HG03039 (cell line): ENCODE measurements around the gene SCRN2.

Source experiments
- ATAC-seq: cut with Tn5 transposase; IDR thresholded peaks from one replicate; pipeline ENCODE4 v1.9.1; 2021; ENCODE audit warnings: mild to moderate bottlenecking, moderate library complexity; ENCODE audit not compliant: unreplicated experiment

Gene SCRN2

DNA sequence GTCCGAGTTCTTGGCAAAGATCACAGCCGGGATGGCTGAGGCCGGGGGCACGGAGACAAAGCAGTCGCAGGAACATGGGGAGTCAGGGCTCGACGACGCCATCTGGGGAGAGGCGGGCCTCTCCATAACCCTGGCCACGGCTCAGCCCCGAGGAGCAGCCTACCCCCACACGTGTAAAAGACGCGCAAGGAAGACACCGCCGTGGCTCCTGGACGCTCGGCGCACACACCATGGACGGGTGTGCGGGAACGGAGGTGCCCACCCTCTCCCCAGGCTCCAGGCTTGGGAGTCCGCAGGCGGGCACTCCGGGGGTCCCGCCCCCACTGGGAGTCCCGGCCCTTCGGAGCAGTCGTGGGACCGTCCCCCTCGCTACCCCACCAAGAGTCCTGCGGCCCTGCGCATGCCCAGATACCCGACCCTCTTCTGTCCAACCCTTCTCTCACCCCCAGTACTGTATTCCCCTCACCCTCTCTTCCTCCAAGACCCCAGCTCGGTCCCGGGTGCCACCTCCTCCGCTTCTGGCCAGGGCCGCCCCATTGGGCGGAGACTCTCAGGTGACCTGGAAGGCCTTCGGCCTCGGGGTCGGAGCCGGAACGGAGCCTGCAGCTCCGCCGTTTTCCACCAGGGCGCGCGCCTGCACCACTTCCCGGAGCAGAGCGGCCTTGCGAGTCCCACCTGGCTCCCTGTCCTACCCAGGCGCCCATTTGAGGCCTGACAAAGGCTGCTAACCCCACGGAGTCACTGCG, at the start of gene SCRN2:
Gene SCRN2, minus strand, starts transcription at position 532 of the 746 bp plus-strand sequence. Its CDS starts 430 bp downstream, at position 102.
- peak; percentile 80 for ATAC-seq

DNA sequence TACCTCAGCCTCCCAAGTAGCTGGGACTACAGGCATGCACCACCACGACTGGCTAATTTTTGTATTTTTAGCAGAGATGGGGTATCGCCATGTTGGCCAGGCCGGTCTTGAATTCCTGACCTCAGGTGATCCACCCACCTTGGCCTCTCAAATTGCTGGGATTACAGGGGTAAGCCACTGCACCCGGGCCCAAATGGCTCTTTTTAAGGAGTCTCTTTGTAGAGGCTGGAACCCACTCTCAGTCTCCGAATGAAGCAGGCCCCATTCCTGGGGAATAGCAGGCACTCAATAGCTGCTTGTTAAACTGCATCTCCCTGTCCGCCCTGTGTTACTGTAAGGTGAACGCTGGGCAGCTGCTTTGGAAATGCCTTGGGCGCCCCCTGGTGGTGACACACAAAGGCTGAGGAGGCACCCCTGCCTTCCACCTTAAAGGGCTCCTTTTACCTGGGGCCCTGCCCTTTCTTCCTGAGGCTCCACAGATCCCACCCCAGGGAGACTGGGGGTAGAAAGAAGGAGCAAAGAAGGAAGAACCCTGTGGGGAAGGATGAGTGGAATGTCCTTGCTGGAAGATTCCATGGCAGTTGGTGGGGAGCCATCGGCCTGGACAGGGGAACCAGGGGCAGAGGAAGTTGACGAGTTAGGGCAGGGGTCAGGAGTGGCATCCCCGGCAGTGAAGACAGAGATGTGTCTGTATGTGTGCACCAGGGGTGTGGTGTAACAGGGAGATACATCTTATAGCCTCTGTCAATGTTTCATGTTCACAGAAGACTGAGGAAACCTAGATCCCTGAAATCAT, 48.9 kb upstream of the SCRN2 start:
- no peak for ATAC-seq

DNA sequence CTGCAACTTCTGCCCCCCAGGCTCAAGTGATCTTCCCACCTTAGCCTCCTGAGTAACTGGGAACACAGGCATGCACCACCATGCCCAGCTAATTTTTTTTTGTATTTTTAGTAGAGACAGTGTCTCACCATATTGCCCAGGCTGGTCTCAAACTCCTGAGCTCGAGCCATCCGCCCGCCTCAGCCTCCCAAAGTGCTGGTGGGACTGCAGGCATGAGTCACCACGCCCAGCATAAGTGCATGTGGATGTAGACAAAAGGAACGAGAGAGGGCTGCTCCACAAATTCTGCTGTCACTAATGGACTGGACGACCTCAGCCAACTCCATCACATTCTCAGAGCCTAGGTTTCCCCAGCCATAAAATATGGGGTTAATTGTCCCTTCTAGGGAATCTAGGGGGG, 47.2 kb upstream of the SCRN2 start:
- ATAC-seq: no peak

DNA sequence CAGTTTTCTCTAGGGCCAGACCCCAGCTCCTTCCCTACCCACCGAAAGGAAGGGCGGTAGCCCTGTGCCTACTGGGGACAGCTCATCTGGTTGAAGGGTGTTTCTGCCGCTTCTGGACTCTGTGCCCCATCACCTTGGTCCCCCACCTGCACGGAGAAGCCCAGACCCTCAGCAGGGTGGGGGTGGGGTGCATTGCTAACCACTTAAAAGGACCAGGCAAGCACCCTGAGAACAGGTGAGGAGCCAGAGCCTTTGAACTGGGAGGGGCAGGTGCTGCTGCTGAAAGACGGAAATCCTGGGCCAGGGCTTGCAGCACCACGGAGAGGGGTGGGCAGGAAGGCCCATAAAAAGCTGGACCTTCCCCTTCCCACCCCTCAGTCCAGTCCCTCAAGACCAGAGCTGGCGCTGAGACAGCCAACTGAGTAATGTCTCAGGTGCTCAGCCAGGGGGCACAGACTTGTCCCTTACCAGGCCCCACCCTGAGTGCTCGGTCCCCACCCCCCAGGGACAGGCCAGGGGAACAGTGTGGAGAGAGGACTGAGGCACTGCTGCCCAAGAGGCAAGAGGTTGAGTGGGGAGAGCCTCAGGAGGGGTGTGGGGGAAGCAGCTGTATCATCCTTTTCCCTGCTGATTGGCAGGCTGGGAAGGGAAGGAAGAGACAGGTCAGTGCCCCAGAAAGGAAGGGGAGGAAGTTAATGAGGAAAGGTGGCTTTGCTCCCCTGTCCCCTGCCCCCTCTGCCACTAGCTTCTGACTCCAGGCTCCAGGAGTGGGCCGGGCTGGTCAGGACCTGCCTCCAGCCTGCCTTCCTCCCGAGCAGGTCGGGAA, 44.0 kb upstream of the SCRN2 start:
- no peak for ATAC-seq

DNA sequence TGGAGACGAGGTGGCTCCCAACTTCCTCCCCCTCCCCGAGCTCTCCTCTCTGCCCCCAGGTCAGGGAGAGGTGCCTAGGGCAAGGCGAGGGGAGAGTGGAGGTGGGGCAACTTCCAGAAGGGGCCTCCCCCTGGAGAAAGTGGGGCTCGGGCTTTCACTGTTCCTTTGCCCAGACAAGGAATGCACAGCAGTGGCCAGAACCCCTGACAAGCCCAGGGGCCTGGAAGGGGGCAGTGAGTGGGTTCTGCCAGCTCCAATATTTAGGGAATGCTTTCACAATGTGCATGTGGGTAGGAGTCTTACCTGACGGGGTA, 43.3 kb upstream of the SCRN2 start:
- no peak for ATAC-seq

DNA sequence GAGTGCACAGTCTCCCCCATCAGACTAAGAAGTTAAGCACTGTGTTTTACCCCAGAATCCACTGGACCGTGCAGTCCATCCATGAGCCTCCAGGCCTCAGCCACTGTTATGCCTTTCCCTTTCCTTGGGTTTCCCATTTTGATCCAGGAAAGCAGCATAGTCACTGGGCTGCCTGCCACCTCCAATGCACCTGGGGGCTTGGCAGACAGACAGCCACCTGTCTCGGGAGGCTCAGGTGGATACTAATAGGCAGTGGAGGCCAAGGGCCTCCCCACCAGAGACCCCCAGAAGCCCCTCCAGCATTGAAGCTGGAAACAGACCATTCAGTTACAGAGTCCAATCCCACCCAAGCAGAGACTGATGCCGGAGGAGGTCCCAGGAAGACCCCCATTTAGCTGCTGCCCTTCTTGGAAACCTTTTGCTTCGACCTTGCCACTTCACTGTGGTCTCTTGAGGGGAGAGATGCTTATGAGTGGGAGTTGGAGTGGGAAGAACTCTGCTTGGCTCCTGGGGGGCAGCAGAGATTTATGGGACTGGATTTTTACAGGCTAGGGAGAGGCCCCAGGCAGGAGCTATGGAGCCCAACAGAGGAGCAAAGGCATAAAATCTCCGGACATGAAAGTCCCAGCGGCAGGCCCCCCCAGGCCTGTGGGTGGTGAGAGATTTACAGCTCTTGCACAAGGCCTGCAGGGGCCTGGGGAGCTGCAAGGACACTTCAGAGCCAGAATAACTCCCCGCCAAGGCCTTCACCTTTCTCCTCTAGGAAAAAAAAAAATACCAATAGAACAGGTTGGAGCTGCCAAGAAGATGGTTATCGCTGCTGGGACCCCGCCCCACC, 42.7 kb upstream of the SCRN2 start:
- no peak for ATAC-seq

DNA sequence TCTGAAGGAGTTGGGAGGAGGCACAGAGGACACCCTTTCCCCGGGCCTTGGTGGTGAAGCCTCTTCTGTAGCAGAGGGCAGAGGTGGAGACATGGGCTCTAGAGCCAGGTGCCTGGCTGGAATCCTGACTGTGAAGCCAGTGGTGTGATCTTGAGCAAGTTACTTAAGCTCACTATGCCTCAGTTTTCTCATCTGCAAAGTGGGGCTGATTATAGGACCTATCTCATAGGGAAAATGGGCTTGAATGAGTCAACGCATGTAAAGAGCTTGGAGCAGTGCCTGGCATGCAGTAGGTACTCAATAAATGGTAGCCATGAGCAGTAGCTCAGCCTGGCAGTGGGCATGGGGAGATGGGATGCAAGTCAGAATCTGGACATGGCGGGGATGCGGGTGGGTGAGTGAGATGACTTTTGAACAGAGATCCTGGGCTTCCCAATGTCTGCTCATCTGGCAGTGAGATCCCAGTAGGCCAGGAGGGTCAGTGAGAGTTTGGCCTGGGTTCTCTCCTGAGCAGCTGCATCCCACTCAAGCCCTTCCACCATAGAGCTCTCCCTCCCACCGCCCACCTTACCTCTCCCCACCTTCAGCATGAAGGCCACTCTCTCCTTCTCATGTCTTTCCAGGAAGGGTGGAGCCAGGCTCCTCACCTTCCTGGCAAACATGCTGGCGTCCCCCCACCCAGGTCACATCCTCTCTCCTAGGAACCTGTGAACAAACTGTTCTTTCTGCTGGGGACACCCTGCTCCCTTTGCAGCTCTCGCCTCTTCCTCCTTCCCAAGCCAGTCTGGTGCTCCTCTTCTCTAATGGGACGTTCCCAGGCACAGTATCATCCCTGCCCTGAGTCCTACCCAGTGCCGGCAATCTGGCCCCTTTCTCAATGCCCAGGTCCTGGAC, 41.9 kb upstream of the SCRN2 start:
- no peak for ATAC-seq

DNA sequence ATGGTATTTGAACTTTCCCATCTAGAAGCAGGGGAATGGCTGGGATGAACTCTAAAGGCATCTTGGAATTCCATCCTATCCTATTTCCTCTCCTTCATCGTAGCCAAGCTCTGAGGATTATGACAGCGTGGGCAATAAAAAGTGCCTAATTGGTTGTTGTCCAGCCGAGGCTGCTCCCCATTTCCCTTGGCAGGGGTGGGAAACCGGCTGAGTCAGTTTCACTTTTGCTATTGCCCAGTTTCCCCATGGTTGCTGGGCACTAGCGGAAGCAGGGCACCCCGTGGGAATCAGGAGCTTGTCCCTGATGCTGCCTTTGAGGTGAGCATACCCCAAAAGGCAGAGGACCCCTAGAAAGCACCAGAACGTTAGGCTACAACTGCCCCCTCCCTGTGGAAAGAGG, 41.2 kb upstream of the SCRN2 start:
- ATAC-seq: no peak

DNA sequence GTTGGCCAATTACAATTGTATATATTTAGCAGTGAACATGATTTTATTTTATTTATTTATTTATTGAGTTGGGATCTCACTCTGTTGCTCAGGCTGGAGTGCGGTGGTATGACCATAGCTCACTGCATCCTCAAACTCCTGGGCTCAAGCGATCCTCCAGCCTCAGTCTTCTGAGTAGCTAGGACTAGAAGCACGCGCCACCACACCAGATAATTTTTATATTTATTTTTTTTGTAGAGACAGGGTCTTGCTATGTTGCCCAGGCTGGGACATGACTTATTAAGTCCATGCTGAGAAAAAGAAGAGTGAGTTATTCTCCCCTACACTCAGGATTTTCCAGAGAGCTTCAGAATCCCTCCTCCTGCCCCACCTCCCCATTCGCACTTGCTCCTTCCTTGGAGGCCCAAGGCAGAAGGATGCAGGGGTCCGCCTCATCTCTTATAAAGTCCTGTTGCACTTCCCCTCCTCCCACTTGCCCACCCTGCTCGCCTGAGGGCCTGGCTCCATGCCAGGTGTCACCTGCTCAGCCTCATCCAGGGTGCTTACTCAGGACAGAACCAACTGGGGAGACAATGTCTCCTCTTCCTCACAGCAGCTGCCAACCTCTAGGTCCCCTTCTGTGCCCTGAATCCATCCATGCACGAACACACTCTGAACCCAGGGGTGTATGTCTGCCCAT, 38.8 kb upstream of the SCRN2 start:
- ATAC-seq: no peak

DNA sequence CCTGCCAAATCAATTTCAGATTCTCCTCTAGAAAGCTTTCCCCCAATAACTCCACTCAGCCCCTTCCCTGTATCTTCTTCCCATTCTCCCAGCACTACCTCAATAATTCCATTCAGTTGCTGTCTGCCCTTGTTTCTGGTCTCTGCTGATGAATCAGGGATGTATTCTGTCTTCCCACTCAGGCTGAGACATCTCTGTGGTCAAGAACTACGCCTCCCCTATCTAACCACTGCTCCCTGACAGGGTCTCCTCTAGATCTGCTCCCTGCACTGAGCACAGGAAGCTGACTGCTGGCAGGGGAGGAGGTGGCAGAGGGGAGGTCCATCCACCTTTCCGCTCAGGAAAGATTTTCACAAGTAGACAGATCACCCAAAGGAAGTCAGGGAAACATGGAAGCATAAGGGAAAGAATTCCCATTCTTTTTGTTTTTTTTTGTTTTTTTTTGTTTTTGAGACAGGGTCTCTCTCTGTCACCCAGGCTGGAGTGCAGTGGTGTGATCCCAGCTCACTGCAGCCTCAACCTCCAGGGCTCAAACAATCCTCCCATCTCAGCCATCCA, 38.0 kb upstream of the SCRN2 start:
- ATAC-seq: no peak

DNA sequence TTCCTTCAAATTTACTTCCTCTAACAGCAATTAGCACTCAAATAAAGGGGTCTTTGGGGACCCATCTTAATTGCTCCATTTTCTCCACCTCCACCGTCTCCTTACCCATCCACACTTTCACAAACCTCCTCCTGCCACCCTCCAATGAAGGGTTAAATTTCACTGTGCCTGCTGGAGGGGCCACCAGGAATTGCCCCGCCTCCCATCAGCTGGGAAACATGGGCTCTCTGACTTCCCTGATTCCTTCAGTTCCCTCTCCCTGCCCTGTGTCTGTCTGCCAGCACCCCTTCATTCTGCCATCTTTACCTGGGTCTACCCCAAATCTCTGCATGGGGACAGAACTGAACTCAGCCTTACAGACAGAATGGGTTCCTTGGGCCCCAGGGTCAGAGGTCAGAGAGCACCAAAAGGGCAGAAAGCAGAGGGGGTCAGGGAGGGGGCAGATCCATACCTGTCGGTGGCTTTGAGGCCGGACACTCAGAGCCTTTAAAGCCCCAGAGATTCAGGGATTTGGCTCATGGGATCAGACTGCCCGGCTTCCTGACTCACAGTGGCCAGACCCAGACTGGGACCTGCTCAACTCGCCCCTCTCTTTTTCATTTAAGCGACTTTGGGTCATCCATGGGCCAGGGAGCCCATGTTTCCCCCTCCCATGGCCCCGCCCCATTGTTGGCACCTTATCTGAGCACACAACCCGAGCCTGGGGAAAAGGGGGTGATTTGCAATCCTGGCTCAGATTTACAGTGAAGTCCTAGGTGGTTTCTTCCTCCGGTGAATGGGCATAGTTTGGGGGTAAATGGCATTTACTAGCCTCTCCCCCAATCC, 37.3 kb upstream of the SCRN2 start:
- no peak for ATAC-seq

DNA sequence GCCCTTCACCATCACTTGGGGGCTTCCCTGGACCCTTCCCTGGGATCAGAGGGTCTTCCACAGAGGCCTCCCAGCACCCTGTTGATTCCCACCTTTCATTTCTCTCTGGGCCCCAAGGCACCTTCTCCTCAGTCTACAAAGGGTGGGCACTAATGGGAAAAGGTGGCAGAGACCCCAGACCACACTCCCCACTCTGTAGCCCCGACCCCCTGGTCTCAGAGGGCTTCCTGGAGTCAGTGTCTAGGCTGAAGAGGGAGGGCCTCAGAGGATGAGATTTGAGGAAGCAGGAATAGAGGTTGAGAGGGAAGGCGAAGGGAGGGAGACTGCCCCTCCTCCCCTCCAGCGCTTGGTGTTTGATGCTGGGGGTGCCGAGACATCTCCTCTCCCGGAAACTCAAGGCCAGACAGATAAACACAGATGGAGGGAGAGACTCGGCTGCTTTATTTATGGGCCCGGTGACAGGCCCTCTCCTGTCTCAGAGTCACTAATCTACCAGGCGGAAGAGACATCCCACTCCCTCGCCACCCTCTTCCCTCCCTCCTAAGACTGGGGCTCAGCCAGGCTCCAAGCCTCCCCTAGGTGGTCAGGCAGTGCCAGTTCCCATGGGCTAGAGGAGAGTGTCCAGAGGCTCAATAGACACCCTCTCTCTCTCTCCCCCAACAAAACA, 36.4 kb upstream of the SCRN2 start:
- ATAC-seq: no peak

DNA sequence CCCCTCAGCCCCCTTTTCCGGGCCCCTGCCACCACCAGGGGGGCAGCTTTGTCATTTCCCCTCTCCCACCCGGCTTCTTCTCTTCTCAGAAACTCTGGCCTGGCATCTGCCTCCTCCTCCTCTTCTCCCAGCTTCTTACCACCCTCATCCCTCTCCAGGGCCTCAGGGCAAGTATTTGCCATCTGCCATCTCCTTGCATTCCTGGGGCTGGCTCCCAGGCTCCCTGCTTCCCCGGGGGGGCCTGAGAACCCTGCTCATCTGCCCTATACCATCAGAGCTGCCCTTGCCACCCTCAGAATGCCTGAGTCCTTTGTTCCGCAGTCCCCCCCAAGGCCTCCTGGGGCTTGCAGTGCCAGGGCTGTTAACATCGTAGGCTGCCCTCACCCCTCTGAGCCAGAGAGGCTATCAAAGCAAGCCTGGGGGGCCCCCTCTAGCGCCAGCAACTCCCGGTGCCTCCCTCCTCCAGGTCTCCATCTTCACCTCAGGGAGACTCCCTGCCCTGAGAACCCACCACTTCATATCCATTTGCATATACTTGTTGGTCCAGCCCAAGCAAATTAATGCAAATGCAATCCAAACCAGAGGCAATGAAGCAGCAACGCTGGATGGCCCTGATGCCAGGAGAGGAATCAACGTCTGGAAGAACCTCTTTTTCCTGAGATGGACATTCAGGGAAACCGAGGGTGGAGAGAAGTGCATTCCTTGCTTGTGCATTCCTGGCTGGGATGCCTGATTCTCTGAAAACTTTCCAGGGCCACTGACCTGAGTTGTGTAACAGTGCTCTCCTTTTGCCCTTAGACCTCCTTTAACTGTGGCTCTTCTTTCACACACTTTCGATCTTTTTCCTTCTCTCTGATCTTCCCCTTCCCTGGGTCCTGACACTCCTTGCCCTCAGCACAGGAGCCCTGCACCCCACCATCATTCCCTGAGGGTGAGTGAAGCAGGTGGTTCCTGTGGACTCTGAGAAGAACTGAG, 34.2 kb upstream of the SCRN2 start:
- no peak for ATAC-seq

DNA sequence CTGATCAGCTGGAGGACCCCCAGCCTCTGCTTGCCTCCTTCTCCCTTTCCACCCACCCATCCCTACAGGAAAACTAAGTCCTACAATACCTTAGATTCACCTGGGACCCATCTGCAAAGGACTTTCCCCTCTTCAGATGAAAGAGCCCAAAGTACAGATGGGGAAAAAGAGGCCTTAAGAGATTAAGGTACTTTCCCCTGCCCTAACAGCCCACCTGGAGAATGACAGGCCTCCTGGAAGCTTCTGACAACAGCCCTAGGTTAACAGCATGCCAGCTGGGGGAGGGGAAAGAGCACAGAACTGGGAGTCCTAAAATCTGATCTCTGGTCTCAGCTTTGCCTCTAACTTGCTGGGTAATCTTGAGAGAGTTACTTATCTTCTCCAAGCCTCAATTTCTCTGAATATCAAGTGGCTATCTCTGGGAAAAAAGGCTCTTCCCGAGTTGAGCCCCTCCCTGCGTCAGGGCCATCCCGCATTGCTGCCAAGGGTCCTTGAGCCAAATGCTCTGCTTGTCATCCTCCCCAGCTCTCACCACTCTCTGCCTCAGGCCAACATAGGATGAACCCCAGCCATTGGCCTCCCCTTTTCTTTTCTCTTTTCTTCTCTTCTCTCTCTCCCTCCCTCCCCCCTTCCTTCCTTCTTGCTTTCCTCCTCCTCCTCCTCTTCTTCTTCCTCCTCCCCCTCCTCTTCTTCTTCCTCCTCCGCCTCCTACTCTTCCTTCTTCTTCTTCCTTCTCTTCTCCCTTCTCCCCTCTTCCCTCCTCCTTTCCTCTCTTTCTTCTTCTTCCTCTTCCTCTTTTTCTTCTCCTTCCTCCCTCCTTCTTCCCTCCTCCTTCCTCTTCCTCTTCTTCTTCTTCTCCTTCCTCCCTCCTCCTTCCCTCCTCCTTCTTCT, 32.4 kb upstream of the SCRN2 start:
- ATAC-seq: no peak

DNA sequence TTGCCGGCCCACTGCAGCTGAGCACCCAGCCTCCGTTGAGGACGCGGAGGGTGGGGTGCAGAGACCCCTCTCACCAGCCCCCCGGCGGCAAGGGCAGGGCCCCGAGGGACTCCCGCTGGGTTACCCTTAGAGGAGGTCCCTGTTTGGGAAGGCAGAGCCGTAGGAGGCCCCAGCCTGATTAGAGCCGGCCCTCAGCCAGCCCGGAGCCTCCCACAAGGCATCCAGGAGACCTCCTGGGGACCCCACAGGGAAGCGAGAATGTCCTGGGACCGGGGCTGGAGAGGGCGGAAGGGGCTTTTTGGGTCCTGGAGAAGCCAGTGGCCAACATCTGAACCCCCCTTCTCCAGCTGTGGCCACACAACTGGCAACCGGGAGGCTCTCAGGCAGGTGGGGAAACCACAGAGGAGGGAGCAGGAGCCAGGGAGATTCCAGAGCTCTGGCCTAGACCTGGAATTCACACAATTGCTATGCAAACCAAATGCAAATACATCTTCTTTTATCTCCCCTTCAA, 31.6 kb upstream of the SCRN2 start:
- no peak for ATAC-seq
